ENCODE data around the gene VWA7. TPM values are rescaled to one million over a fixed set of nuclear protein-coding genes. Genes with fewer than 3 reads are reported as not detected.
"Not testable (repeated sequence)": the region's sequence is repeated elsewhere in the genome, so short reads cannot be mapped to it uniquely, and the experiment has no call there.

Gene VWA7
- polyA plus RNA-seq, 3 donors, result 6.8 to 9.4 (median 8.5) TPM

GRCh38 chr6:31801031-31801927 lies 24.2 kb upstream of the VWA7 start:
- DNase-seq (ENCODE audit: low read depth in 3 of 3, low spot score in 2 of 3), result not testable (repeated sequence)

- no peak for DNase-seq (ENCODE audit: low read depth in 3 of 3, low spot score in 2 of 3)
These were observed 22.7 kb upstream of the VWA7 start for GRCh38 chr6:31799781-31800180.

- no peak for DNase-seq (ENCODE audit: low read depth in 3 of 3, low spot score in 2 of 3)
These were observed 20.5 kb upstream of the VWA7 start for GRCh38 chr6:31797588-31797987.

- no peak for DNase-seq (ENCODE audit: low read depth in 3 of 3, low spot score in 2 of 3)
These were observed 19.9 kb upstream of the VWA7 start for GRCh38 chr6:31796993-31797385.

GRCh38 chr6:31795616-31796298 lies 18.6 kb upstream of the VWA7 start, which contains the start of gene VARS1:
Gene VARS1, minus strand, starts transcription at chr6:31795752. Its CDS starts 535 bp downstream, at chr6:31795217.
- peak in 2 of 3 donors; percentile 70 to 71 for DNase-seq (ENCODE audit: low read depth in 3 of 3, low spot score in 2 of 3)

- DNase-seq (ENCODE audit: low read depth in 3 of 3, low spot score in 2 of 3), result no peak
These were observed 17.9 kb upstream of the VWA7 start for GRCh38 chr6:31794866-31795615.

GRCh38 chr6:31794294-31794865 lies 17.3 kb upstream of the VWA7 start:
- DNase-seq (ENCODE audit: low read depth in 3 of 3, low spot score in 2 of 3), result no peak

GRCh38 chr6:31793927-31794245 lies 16.8 kb upstream of the VWA7 start:
- not testable (repeated sequence) for DNase-seq (ENCODE audit: low read depth in 3 of 3, low spot score in 2 of 3)

GRCh38 chr6:31792761-31793171 lies 15.6 kb upstream of the VWA7 start:
- DNase-seq (ENCODE audit: low read depth in 3 of 3, low spot score in 2 of 3), result no peak

- DNase-seq (ENCODE audit: low read depth in 3 of 3, low spot score in 2 of 3), result no peak
These were observed 14.9 kb upstream of the VWA7 start for GRCh38 chr6:31792090-31792374.

GRCh38 chr6:31791324-31792089 lies 14.4 kb upstream of the VWA7 start:
- no peak for DNase-seq (ENCODE audit: low read depth in 3 of 3, low spot score in 2 of 3)

- no peak for DNase-seq (ENCODE audit: low read depth in 3 of 3, low spot score in 2 of 3)
These were observed 8.3 kb upstream of the VWA7 start for GRCh38 chr6:31785475-31785874.

- no peak for DNase-seq (ENCODE audit: low read depth in 3 of 3, low spot score in 2 of 3)
These were observed 7.2 kb upstream of the VWA7 start for GRCh38 chr6:31784098-31784925.

- DNase-seq (ENCODE audit: low read depth in 3 of 3, low spot score in 2 of 3), result no peak
These were observed 5.2 kb upstream of the VWA7 start for GRCh38 chr6:31782126-31782855.

- DNase-seq (ENCODE audit: low read depth in 3 of 3, low spot score in 2 of 3), result no peak
These were observed 4.4 kb upstream of the VWA7 start for GRCh38 chr6:31781244-31782125.

- no peak for DNase-seq (ENCODE audit: low read depth in 3 of 3, low spot score in 2 of 3)
These were observed 3.5 kb upstream of the VWA7 start for GRCh38 chr6:31780507-31781243.

GRCh38 chr6:31779908-31780307 lies 2.8 kb upstream of the VWA7 start:
- DNase-seq (ENCODE audit: low read depth in 3 of 3, low spot score in 2 of 3), result no peak
